K562 (cell line): ENCODE measurements around the gene LIX1L. TPM values are rescaled to one million over a fixed set of nuclear protein-coding genes. Genes with fewer than 3 reads are reported as not detected.

Experiments used
- BRF2 ChIP-seq: IDR thresholded peaks from 3 replicates; pipeline ENCODE4 v1.6.1; 2011; ENCODE audit warnings: borderline replicate concordance, mild to moderate bottlenecking; ENCODE audit not compliant: insufficient read length, insufficient read depth
- DIDO1 ChIP-seq: fragments of 450-650 bp; IDR thresholded peaks from 2 replicates; pipeline ENCODE4 v1.6.1; 2016; ENCODE audit warnings: low read depth, missing biosample characterization, missing genetic modification characterization
- EGR1 ChIP-seq: fragments of 450-650 bp; conservative IDR thresholded peaks from 2 replicates; pipeline ENCODE4 v1.6.1; 2017; ENCODE audit warnings: mild to moderate bottlenecking
- HDAC1 ChIP-seq, 2 experiments: fragments of 450-650 bp; IDR thresholded peaks; 2 replicates each; pipeline ENCODE4 v1.6.1; 2016 to 2017; ENCODE audit warnings: inconsistent platforms in 1 of 2, mild to moderate bottlenecking in 1 of 2, moderate library complexity in 1 of 2
- HMBOX1 ChIP-seq: sonication (generic); IDR thresholded peaks from 2 replicates; pipeline ENCODE4 v1.6.1; 2016
- HMG20B ChIP-seq: fragments of 250-450 bp; sonication (Bioruptor Pico); IDR thresholded peaks from 2 replicates; pipeline ENCODE4 v1.5.0; 2021; ENCODE audit warnings: mild to moderate bottlenecking
- MYC ChIP-seq, 2 experiments: fragments of 250-450 bp in 1 of 2; sonication (Bioruptor Pico) in 1 of 2; IDR thresholded peaks; 2 replicates each; pipeline versions ENCODE4 v1.5.1 to v1.6.1; 2012 to 2021; ENCODE audit warnings: low read depth in 2 of 2, borderline replicate concordance in 1 of 2, improper control_type of control experiment in 1 of 2, low read length in 1 of 2, mild to moderate bottlenecking in 1 of 2, moderate library complexity in 1 of 2
- NRF1 ChIP-seq, 2 experiments: fragments of 450-650 bp; IDR thresholded peaks in 1 of 2; conservative IDR thresholded peaks in 1 of 2; 2 replicates each; pipeline ENCODE4 v1.6.1; 2014; ENCODE audit warnings: mild to moderate bottlenecking in 2 of 2
- RBM22 ChIP-seq: fragments of 200-400 bp; formaldehyde crosslinking; IDR thresholded peaks from 2 replicates; pipeline ENCODE4 v1.6.1; 2018; ENCODE audit warnings: low read length, low read depth; ENCODE audit not compliant: poor library complexity, severe bottlenecking
- SIN3A ChIP-seq, 2 experiments: fragments of 150-350 bp in 1 of 2; IDR thresholded peaks; 2 replicates each; pipeline ENCODE4 v1.6.1; 2011 to 2016; ENCODE audit warnings: borderline replicate concordance in 2 of 2, low read depth in 2 of 2, low read length in 2 of 2, mild to moderate bottlenecking in 2 of 2, moderate library complexity in 2 of 2; ENCODE audit not compliant: control insufficient read depth in 1 of 2
- U2AF1 ChIP-seq: fragments of 200-400 bp; formaldehyde crosslinking; optimal IDR thresholded peaks from 2 replicates; pipeline ENCODE3; 2017; ENCODE audit warnings: mild to moderate bottlenecking, low read depth, low read length, moderate library complexity
- ZNF316 ChIP-seq: fragments of 450-650 bp; IDR thresholded peaks from 2 replicates; pipeline ENCODE4 v1.6.1; 2016
- ZNF354B ChIP-seq: fragments of 250-450 bp; sonication (Bioruptor Pico); IDR thresholded peaks from 2 replicates; pipeline ENCODE4 v1.4.0; 2020
- ZSCAN29 ChIP-seq: fragments of 450-650 bp; IDR thresholded peaks from 2 replicates; pipeline ENCODE4 v1.6.1; 2017
- polyA plus RNA-seq, 8 experiments: library from polyadenylated mRNA; depleted of rRNA in 4 of 8; stranded (reverse) in 5 of 8; unstranded in 3 of 8; fragments of >200 nt; fragmentation: Nextera tagmentation in 2 of 8; fragmentation: Illumina TruSeq in 1 of 8; extraction: Ambion mirVana in 2 of 8; extraction: Trizol in 1 of 8; gene quantifications; 2 replicates each; pipeline versions ENCODE4 v1.2.1 to v1.2.3, GENCODE V29; 2011 to 2014; ENCODE audit warnings: inconsistent platforms in 1 of 8, missing spikeins in 1 of 8
- total RNA-seq, 7 experiments: library from RNA; depleted of rRNA in 6 of 7; stranded (reverse); fragments of >200 nt in 6 of 7; fragmentation: Illumina TruSeq in 2 of 7; extraction: Trizol in 2 of 7; gene quantifications; 2 replicates each; pipeline versions ENCODE4 v1.2.1 to v1.2.3, GENCODE V29; 2011 to 2021; ENCODE audit warnings: low replicate concordance in 1 of 7
- TF ChIP-seq, protein P1 (sequence below): sonication (generic); formaldehyde crosslinking; IDR thresholded peaks from 2 replicates; pipeline ENCODE4 v1.8.0; 2023; ENCODE audit warnings: mild to moderate bottlenecking, missing genetic modification reagents
- TF ChIP-seq, protein P2 (sequence below): sonication (generic); formaldehyde crosslinking; IDR thresholded peaks from 2 replicates; pipeline ENCODE4 v1.8.0; 2022; ENCODE audit warnings: missing genetic modification reagents, mild to moderate bottlenecking, moderate library complexity, borderline replicate concordance
- TF ChIP-seq, protein P3 (sequence below): fragments of 450-650 bp; conservative IDR thresholded peaks from 2 replicates; pipeline ENCODE4 v1.6.1; 2016; ENCODE audit warnings: missing genetic modification characterization, low read depth, mild to moderate bottlenecking, control low read depth, missing compliant biosample characterization

The LIX1L gene
- total and polyA plus RNA-seq, 9 of the 15 experiments (the other 6 are each of a cell fraction or from before 2014, with no cell fraction given): 4.6 to 26.5 (median 12.5) TPM

DNA sequence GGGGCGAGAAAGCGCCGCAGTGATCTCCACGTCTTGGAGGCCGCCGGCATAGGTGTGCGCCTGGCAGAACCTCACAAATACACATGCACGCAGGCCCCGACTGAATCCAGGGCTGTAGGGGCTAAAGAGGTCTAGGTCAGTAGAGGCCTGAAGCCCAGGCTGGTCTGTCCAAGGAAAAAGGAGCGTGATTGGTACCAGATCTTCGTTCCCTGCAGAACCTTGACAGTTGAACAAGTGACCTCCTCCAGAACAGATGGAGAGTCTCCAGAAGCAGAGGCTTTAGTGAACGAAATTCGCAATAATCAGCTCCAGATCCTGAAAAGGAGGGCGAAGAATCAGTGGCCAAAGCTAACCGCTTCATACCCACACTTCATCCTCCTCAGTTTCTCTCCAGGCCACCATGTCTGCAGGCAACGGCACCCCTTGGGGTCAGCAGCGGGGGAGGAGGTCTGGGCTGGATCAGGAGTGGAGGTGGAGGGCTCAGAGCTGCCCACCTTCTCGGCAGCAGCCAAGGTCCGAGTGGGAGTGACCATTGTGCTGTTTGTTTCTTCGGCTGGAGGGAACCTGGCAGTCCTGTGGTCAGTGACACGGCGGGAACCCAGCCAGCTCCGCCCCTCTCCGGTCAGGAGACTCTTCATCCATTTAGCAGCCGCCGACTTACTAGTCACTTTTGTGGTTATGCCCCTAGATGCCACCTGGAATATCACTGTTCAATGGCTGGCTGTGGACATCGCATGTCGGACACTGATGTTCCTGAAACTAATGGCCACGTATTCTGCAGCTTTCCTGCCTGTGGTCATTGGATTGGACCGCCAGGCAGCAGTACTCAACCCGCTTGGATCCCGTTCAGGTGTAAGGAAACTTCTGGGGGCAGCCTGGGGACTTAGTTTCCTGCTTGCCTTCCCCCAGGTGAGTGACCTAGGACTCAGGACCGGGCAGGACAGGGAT is 38.6 kb downstream of the LIX1L start (continued):
- TF ChIP-seq DIDO1 (no peak), NRF1 (conservative IDR thresholded peaks at IDR 0.05 in 1 of 2, IDR thresholded peaks at IDR 0.05 in 1 of 2) (peak; percentile 42 to 58; a peak in 3 of 4 replicates), RBM22 (no peak), MYC (IDR thresholded peaks at IDR 0.05; ENCODE audit: low read depth, low read length) (0 out of 2 replicates have a peak, but pooled peaks have one; percentile 5), MYC (CRISPR knock-in tag; IDR thresholded peaks at IDR 0.05; ENCODE audit: borderline replicate concordance, low read depth) (no peak), ZSCAN29 (no peak), ZNF354B (no peak), HMBOX1 (peak; percentile 95), EGR1 (peak; percentile 14; the same call in 1 of the 2 replicates), ZNF316 (no peak), SIN3A (IDR thresholded peaks at IDR 0.05; ENCODE audit: borderline replicate concordance in 2 of 2, control insufficient read depth in 1 of 2, low read depth in 2 of 2, low read length in 2 of 2) (peak; percentile 10 to 50; a peak in 2 of 4 replicates), BRF2 (no peak), HMG20B (CRISPR knock-in tag) (no peak), U2AF1 (no peak), HDAC1 (IDR thresholded peaks at IDR 0.05) (peak in 1 of 2 experiments; percentile 48; a peak in 1 of 4 replicates)
- TF ChIP-seq, protein P1, sequence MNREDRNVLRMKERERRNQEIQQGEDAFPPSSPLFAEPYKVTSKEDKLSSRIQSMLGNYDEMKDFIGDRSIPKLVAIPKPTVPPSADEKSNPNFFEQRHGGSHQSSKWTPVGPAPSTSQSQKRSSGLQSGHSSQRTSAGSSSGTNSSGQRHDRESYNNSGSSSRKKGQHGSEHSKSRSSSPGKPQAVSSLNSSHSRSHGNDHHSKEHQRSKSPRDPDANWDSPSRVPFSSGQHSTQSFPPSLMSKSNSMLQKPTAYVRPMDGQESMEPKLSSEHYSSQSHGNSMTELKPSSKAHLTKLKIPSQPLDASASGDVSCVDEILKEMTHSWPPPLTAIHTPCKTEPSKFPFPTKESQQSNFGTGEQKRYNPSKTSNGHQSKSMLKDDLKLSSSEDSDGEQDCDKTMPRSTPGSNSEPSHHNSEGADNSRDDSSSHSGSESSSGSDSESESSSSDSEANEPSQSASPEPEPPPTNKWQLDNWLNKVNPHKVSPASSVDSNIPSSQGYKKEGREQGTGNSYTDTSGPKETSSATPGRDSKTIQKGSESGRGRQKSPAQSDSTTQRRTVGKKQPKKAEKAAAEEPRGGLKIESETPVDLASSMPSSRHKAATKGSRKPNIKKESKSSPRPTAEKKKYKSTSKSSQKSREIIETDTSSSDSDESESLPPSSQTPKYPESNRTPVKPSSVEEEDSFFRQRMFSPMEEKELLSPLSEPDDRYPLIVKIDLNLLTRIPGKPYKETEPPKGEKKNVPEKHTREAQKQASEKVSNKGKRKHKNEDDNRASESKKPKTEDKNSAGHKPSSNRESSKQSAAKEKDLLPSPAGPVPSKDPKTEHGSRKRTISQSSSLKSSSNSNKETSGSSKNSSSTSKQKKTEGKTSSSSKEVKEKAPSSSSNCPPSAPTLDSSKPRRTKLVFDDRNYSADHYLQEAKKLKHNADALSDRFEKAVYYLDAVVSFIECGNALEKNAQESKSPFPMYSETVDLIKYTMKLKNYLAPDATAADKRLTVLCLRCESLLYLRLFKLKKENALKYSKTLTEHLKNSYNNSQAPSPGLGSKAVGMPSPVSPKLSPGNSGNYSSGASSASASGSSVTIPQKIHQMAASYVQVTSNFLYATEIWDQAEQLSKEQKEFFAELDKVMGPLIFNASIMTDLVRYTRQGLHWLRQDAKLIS: no peak
- TF ChIP-seq, protein P2, sequence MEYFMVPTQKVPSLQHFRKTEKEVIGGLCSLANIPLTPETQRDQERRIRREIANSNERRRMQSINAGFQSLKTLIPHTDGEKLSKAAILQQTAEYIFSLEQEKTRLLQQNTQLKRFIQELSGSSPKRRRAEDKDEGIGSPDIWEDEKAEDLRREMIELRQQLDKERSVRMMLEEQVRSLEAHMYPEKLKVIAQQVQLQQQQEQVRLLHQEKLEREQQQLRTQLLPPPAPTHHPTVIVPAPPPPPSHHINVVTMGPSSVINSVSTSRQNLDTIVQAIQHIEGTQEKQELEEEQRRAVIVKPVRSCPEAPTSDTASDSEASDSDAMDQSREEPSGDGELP (CRISPR knock-in tag): peak; percentile 22; the same call in 1 of the 2 replicates
- TF ChIP-seq, protein P3, sequence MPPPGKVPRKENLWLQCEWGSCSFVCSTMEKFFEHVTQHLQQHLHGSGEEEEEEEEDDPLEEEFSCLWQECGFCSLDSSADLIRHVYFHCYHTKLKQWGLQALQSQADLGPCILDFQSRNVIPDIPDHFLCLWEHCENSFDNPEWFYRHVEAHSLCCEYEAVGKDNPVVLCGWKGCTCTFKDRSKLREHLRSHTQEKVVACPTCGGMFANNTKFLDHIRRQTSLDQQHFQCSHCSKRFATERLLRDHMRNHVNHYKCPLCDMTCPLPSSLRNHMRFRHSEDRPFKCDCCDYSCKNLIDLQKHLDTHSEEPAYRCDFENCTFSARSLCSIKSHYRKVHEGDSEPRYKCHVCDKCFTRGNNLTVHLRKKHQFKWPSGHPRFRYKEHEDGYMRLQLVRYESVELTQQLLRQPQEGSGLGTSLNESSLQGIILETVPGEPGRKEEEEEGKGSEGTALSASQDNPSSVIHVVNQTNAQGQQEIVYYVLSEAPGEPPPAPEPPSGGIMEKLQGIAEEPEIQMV (tag): no peak
